Prostate gland (tissue), 2 donors: Measurements from ENCODE around the gene TMEM50A.

Experiments used
- CTCF ChIP-seq, 4 experiments: fragments of 200-600 bp in 2 of 4; fragments of 450-650 bp in 2 of 4; sonication (generic) in 2 of 4; IDR thresholded peaks; 1 replicate in 3 of 4; 2 replicates in 1 of 4; pipeline ENCODE4 v1.5.1; 2016 to 2019; ENCODE audit warnings: antibody characterized with exemption in 4 of 4, mild to moderate bottlenecking in 2 of 4, moderate library complexity in 2 of 4
- POLR2AphosphoS5 ChIP-seq: sonication (generic); formaldehyde crosslinking; IDR thresholded peaks from one replicate; pipeline ENCODE4 v1.6.1; 2017; ENCODE audit warnings: antibody characterized with exemption

- TF ChIP-seq POLR2AphosphoS5, result no peak
- TF ChIP-seq CTCF (IDR thresholded peaks at IDR 0.05), result no peak
Observed at GRCh38 chr1:25341746-25342145, 3.6 kb downstream of the TMEM50A start.
